Measurements from ENCODE around the gene VPS13D.
"Not testable (repeated sequence)": the region's sequence is repeated elsewhere in the genome, so short reads cannot be mapped to it uniquely, and the experiment has no call there.

Gene VPS13D

GRCh38 chr1:12518931-12519692 lies 289.3 kb downstream of the VPS13D start:
- no peak for DNase-seq (ENCODE audit: low spot score)

DNA sequence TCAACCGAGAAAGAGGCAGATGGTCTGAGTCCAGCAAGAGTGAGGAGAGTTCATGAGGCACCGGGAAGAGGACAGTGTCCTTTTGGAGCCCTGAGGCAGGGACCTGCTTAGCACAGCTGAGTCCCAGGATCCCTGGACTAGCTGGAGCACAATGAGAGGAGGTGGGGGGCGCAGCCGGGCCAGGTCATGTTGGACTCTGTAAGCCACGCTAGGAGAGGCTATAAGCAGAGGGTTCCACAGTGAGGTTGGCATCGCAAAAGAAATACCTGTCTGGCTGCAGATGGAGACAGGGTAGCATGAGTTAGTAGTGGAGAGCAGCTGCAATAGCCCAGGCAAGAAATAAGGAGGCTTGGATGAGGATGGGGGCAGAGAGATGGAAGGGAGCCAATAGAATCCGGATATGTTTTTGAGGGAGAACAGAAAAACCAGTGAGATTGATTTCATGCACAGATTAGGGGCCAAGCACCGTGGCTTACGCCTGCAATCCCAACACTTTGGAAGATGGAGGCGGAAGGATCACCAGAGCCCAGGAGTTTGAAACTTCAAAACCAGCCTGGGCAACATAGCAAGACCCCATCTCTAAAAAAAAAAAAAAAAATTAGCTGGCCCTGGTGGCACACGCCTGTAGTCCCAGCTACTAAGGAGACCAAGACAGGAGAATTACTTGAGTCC lies 290.0 kb downstream of the VPS13D start:
- no peak for DNase-seq (ENCODE audit: low spot score)

- no peak for DNase-seq (ENCODE audit: low spot score)
These were observed 291.3 kb downstream of the VPS13D start for GRCh38 chr1:12521096-12521495.

DNA sequence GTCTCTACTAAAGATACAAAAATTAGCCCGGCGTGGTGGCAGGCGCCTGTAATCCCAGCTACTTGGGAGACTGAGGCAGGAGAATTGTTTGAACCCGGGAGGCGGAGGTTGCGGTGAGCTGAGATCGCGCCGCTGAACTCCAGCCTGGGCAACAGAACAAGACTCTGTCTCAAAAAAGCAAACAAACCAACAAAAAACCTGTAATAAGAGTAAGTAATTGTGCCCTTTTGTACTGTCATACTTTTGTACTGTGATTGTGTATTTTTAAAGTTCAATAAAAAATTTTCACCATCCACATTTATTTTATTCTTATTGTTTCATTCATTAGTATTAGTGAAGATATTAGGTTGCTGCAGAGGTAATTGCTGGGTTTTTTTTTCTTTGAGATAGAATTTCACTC lies 292.9 kb downstream of the VPS13D start:
- not testable (repeated sequence) for DNase-seq (ENCODE audit: low spot score)

GRCh38 chr1:12524266-12524665 lies 294.4 kb downstream of the VPS13D start:
- no peak for DNase-seq (ENCODE audit: low spot score)

- no peak for DNase-seq (ENCODE audit: low spot score)
These were observed 295.7 kb downstream of the VPS13D start for GRCh38 chr1:12525311-12526181.

GRCh38 chr1:12527564-12527963 lies 297.7 kb downstream of the VPS13D start:
- DNase-seq (ENCODE audit: low spot score): peak; percentile 61

GRCh38 chr1:12528021-12528852 lies 298.4 kb downstream of the VPS13D start:
- peak; percentile 9 for DNase-seq (ENCODE audit: low spot score)

GRCh38 chr1:12529640-12530174 lies 299.9 kb downstream of the VPS13D start:
- DNase-seq (ENCODE audit: low spot score): no peak

- DNase-seq (ENCODE audit: low spot score): no peak
These were observed 300.8 kb downstream of the VPS13D start for GRCh38 chr1:12530462-12531178.

GRCh38 chr1:12531179-12531499 lies 301.3 kb downstream of the VPS13D start:
- no peak for DNase-seq (ENCODE audit: low spot score)

DNA sequence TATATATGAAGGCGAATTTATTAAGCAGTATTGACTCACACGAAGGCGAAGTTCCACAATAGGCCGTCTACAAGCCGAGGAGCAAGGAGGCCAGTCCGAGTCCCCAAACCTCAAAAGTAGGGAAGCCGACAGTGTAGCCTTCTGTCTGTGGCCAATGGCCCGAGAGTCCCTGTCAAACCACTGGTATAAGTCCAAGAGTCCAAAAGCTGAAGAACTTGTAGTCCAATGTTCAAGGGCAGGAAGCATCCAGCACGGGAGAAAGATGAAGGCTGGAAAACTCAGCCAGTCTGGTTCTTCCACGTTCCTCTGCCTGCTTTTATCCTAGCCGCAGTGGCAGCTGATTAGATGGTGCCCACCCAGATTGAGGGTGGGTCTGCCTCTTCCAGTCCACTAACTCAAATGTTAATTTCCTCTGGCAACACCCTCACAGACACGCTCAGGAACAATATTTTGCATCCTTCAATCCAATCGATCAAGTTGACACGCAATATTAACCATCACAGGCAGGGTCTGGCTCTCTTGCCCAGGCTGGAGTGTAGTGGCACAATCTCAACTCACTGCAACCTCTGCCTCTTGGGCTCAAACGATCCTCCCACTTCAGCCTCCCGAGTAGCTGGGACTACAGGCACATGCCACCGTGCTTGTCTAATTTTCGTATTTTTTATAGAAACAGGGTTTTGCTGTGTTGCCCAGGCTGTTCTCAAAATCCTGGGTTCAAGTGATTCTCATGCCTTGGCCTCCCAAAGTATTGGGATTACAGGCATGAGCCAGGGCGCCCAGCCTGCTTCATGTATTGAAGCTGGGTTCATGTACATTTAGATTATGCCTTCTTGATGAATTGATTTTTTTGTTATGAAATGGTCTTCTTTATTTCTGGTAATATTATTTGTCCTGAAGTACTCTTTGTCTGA lies 302.8 kb downstream of the VPS13D start:
- no peak for DNase-seq (ENCODE audit: low spot score)

GRCh38 chr1:12536023-12536639 lies 306.3 kb downstream of the VPS13D start:
- DNase-seq (ENCODE audit: low spot score): no peak

- DNase-seq (ENCODE audit: low spot score): no peak
These were observed 307.5 kb downstream of the VPS13D start for GRCh38 chr1:12537294-12537693.

GRCh38 chr1:12537906-12538461 lies 308.2 kb downstream of the VPS13D start:
- DNase-seq (ENCODE audit: low spot score): no peak

GRCh38 chr1:12538536-12538935 lies 308.7 kb downstream of the VPS13D start:
- DNase-seq (ENCODE audit: low spot score): not testable (repeated sequence)

DNA sequence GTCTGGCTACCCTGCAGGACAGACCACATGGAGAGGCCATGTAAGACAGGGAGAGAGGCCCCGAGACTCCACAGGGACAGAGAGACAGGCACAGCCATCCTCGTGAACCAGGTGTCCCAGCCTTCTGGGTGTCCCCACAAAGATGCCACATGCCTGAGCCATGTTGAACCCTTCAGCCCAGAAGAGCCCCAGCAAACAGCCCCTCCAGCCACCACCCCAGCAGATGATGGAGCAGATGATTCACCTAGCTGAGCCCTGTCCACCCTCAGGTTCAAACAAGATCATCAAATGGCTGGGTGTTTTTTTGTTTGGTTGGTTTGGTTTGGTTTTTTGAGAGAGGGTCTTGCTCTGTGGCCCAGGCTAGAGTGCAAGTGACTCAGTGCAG lies 309.5 kb downstream of the VPS13D start:
- DNase-seq (ENCODE audit: low spot score): no peak

GRCh38 chr1:12539705-12540579 lies 310.1 kb downstream of the VPS13D start:
- DNase-seq (ENCODE audit: low spot score): no peak
